AG10803 (cell line): ENCODE data around the gene PTPRA.
A peak's percentile ranks its signal among the peaks of the same experiment; 100 is the strongest.
"Not testable (repeated sequence)": the region's sequence is repeated elsewhere in the genome, so short reads cannot be mapped to it uniquely, and the experiment has no call there.

Experiments used
- DNase-seq: peaks from one replicate; pipeline ENCODE4 v3.0.0; 2010; ENCODE audit warnings: low read depth
- H3K4me3 ChIP-seq: 2 replicates; pipeline ENCODE4 v1.5.1; 2011; ENCODE audit warnings: mild to moderate bottlenecking, low read length, control low read depth
- TF ChIP-seq, protein P1 (sequence below): conservative IDR thresholded peaks from 2 replicates; pipeline ENCODE4 v1.5.1; 2011; ENCODE audit warnings: mild to moderate bottlenecking, low read length, control low read depth, inconsistent platforms

The PTPRA gene

GRCh38 chr20:3047486-3048419 is 174.5 kb downstream of the PTPRA start:
- TF ChIP-seq, protein P1, sequence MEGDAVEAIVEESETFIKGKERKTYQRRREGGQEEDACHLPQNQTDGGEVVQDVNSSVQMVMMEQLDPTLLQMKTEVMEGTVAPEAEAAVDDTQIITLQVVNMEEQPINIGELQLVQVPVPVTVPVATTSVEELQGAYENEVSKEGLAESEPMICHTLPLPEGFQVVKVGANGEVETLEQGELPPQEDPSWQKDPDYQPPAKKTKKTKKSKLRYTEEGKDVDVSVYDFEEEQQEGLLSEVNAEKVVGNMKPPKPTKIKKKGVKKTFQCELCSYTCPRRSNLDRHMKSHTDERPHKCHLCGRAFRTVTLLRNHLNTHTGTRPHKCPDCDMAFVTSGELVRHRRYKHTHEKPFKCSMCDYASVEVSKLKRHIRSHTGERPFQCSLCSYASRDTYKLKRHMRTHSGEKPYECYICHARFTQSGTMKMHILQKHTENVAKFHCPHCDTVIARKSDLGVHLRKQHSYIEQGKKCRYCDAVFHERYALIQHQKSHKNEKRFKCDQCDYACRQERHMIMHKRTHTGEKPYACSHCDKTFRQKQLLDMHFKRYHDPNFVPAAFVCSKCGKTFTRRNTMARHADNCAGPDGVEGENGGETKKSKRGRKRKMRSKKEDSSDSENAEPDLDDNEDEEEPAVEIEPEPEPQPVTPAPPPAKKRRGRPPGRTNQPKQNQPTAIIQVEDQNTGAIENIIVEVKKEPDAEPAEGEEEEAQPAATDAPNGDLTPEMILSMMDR = no peak
- no peak for DNase-seq
- H3K4me3 ChIP-seq = no peak overlapping the region

GRCh38 chr20:3051385-3052019 is 178.2 kb downstream of the PTPRA start:
- DNase-seq = no peak
- no peak overlapping the region for H3K4me3 ChIP-seq
- TF ChIP-seq, protein P1 = no peak

GRCh38 chr20:3059489-3059888 is 186.2 kb downstream of the PTPRA start:
- no peak for DNase-seq
- TF ChIP-seq, protein P1 = no peak
- no peak overlapping the region for H3K4me3 ChIP-seq

DNA sequence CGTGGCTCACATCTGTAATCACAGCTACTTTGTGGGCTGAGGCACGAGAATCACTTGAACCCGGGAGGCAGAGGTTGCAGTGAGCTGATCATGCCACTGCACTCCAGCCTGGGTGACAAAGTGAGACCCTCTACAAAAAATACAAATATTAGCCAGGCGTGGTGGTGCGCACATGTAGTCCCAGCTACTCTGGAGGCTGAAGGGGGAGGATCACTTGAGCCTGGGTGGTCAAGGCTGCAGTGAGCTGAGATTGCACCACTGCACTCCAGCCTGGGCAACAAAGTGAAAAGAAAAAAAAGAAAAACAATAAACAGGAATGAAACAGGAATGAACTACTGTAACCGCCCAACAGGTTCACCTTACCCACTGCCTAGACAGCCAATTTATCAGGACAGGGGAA is 190.8 kb downstream of the PTPRA start:
- not testable (repeated sequence) for H3K4me3 ChIP-seq, DNase-seq

- TF ChIP-seq, protein P1 = 0 out of 2 replicates have a peak, but pooled peaks have one; percentile 7
- H3K4me3 ChIP-seq = no peak overlapping the region
- peak; percentile 25 for DNase-seq
Observed at GRCh38 chr20:3067139-3068014, 194.1 kb downstream of the PTPRA start.

DNA sequence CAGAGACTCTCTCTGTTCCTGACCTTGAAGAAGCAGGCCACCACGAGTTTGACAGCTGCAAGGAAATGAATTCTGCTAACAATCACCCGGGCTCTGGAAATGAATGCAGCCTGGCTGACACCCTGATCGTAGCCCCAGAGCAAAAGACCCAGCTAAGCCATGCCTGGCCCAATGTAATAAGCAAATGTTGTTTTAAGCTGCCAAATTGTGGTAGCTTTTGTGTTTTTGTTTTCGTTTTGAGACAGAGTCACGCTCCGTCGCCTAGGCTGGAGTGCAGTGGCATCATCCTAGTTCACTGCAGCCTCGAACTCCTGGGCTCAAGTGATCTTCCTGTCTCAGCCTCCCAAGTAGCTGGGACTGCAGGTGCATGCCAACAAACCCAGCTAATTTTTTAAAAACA is 194.8 kb downstream of the PTPRA start:
- H3K4me3 ChIP-seq = no peak overlapping the region
- no peak for DNase-seq
- TF ChIP-seq, protein P1 = no peak
